NT2/D1 (cell line): Measurements from ENCODE around the gene PPTC7.
"Not testable (repeated sequence)": the region's sequence is repeated elsewhere in the genome, so short reads cannot be mapped to it uniquely, and the experiment has no call there.

ENCODE experiments used
- DNase-seq: peaks from one replicate; pipeline ENCODE4 v3.0.0-alpha.2; 2011; ENCODE audit warnings: low read depth, low spot score
- H3K27me3 ChIP-seq: 2 replicates; pipeline ENCODE4 v1.6.0; 2011; ENCODE audit warnings: mild to moderate bottlenecking; ENCODE audit not compliant: insufficient read length, insufficient read depth
- H3K36me3 ChIP-seq: 2 replicates; pipeline ENCODE4 v1.6.1; 2011; ENCODE audit warnings: mild to moderate bottlenecking, low read length, mixed read lengths; ENCODE audit not compliant: insufficient read depth, insufficient read length
- H3K4me1 ChIP-seq: 2 replicates; pipeline ENCODE4 v1.5.1; 2011; ENCODE audit not compliant: insufficient read depth, insufficient read length
- H3K4me3 ChIP-seq: 2 replicates; pipeline ENCODE4 v1.5.1; 2011; ENCODE audit warnings: low read depth; ENCODE audit not compliant: insufficient read length
- H3K9ac ChIP-seq: 2 replicates; pipeline ENCODE4 v1.6.0; 2011; ENCODE audit warnings: low read depth; ENCODE audit not compliant: insufficient read length
- H3K9me3 ChIP-seq: 2 replicates; pipeline ENCODE4 v1.5.1; 2011; ENCODE audit warnings: mild to moderate bottlenecking, low read length; ENCODE audit not compliant: insufficient read depth
- SUZ12 ChIP-seq: IDR thresholded peaks from 2 replicates; pipeline ENCODE4 v1.6.1; 2011; ENCODE audit not compliant: insufficient read length, insufficient read depth; ENCODE audit errors: extremely low read depth
- YY1 ChIP-seq: IDR thresholded peaks from 2 replicates; pipeline ENCODE4 v1.6.1; 2011; ENCODE audit not compliant: insufficient read length, insufficient read depth
- ZNF274 ChIP-seq: IDR thresholded peaks from 2 replicates; pipeline ENCODE4 v1.6.1; 2011; ENCODE audit warnings: mild to moderate bottlenecking, low read depth, low read length

Gene PPTC7

DNA sequence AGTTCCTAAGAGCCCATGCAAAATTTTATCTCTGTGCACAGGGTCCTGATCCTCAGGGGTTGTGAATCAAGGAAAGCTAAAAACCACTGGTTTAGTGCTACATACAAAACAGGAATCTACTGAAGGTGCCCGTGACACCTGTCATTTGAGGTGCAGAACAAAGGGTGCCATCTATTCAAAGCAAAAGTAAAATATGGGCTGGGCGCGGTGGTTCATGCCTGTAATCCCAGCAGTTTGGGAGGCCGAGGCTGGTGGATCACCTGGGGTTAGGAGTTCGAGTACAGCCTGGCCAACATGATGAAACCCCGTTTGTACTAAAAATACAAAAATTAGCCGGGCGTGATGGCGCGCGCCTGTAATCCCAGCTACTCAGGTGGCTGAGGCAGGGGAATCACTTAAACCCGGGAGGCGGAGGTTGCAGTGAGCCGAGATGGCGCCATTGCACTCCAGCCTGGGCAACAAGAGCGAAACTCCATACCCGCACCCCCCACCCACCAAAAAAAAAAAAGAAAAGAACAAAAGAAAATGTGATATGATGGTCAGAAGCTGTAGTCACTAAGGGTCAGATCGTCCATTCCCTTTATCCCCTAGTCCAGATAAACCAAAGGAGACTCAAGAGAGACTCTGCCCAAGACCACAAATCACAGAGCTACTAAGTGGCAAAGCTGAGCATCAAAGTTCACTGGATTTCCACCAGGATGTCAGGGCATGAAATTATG is 3.4 kb downstream of the PPTC7 start:
- Histone ChIP-seq H3K4me1 (peaks cover 2% of the 10 kb centered on the region), H3K9me3 (no peaks in the 10 kb centered on the region), H3K9ac (no peak overlapping the region), H3K36me3 (no peaks in the 10 kb centered on the region), H3K27me3 (peaks cover 11% of the 10 kb centered on the region), H3K4me3 (no peak overlapping the region)
- TF ChIP-seq ZNF274 (no peak), SUZ12 (no peak), YY1 (no peak)
- DNase-seq = no peak

DNA sequence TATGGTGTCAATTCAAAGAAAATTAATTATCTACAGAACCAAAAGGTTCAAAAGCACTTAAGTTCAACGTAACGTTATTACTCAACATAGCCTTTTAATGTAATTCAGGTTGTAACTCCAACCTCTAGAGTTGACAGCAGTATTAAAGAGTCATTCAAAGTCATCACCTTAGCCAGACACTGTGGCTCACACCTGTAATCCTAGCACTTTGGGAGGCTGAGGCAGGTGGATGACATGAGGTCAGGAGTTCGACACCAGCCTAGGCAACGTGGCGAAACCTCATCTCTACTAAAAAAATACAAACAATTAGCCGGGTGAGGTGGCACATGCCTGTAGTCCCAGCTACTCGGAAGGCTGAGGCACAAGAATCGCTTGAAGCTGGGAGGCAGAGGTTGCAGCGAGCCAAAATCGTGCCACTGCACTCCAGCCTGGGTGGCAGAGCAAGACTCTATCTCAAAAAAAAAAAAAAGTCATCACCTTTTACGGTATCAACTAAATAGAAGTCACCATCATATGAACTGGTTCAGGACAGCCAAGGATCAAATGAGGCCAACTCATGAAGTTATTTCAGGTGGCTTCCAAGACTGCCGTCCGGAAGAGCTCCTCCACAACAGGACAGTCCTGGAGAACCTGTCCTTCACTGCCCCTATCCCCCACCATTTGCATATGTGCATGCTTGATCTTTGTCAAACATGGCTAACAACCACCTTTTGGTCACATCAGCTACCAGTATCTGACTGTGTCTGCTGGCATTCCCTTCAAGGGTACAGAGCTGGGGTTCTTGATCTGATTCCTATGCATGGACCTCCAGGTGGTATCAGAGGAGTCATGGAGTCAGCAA is 4.2 kb downstream of the PPTC7 start:
- Histone ChIP-seq H3K4me1 (peaks cover 2% of the 10 kb centered on the region), H3K27me3 (peaks cover 11% of the 10 kb centered on the region), H3K4me3 (no peak overlapping the region), H3K36me3 (no peaks in the 10 kb centered on the region), H3K9me3 (no peaks in the 10 kb centered on the region), H3K9ac (no peak overlapping the region)
- no peak for DNase-seq
- no peak for TF ChIP-seq SUZ12
- no peak for TF ChIP-seq YY1
- no peak for TF ChIP-seq ZNF274

DNA sequence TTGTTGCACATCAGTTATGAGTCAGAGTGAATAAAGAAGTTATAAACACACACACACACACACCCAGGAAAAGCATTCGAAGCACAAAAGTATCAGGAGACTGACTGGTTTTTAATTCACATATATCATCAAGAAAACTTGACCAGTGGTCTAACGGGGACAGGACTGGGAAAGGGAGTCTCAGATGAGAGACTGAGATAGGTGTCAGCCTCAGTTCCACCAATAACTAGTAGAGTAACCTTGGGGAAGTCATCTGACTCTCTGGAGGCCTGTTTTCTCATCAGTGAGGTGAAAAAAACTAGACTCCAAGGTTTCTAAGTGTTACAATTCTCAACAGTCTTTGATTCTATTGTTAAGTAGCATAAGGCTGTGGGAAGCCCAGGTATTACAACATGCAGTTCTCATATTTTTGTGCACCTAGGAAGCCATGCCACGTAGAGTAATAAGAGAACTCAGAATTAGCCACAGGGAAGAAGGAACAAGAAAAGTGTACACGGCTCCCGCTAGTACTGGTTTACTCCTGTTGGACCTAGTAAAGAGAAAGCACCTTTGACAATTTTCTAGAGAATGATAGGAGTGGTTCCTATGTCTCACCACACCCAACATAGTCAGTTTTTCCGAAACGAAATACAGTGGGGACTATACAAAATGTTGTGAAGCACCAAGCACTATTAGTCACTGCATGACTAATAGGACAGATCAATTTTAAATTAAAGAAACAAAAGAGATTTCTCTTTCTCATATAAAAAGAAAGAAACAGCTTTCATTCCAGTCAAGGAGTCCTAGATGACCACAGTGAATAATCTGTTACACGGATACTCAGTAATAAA is 5.0 kb downstream of the PPTC7 start:
- H3K9me3 ChIP-seq = peaks cover 3% of the 10 kb centered on the region
- peaks cover 2% of the 10 kb centered on the region for H3K4me1 ChIP-seq
- H3K4me3 ChIP-seq = no peak overlapping the region
- no peak overlapping the region for H3K9ac ChIP-seq
- peaks cover 11% of the 10 kb centered on the region for H3K27me3 ChIP-seq
- TF ChIP-seq SUZ12 (no peak), YY1 (no peak), ZNF274 (no peak)
- H3K36me3 ChIP-seq = no peaks in the 10 kb centered on the region
- DNase-seq = no peak

DNA sequence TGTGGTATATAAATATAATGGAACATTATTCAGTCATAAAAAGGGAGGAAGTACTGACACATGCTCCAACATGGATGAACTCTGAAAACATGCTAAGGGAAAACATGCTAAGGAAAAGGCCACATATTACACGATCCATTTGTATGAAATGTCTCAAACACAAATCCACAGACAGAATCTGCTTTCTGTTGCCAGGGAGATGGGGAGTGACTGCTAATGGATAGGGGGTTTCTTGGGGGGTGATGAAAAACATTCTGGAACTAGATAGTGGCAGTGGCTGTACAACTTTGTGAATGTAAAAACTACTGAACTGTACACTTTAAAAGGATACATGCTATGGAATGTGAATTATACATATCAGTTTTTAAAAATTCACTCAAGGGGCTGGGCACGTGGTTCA is 6.6 kb downstream of the PPTC7 start:
- H3K9ac ChIP-seq = no peak overlapping the region
- no peaks in the 10 kb centered on the region for H3K27me3 ChIP-seq
- TF ChIP-seq SUZ12 (no peak), YY1 (no peak), ZNF274 (no peak)
- no peaks in the 10 kb centered on the region for H3K36me3 ChIP-seq
- peaks cover 2% of the 10 kb centered on the region for H3K4me1 ChIP-seq
- H3K4me3 ChIP-seq = no peak overlapping the region
- no peak for DNase-seq
- peaks cover 17% of the 10 kb centered on the region for H3K9me3 ChIP-seq

DNA sequence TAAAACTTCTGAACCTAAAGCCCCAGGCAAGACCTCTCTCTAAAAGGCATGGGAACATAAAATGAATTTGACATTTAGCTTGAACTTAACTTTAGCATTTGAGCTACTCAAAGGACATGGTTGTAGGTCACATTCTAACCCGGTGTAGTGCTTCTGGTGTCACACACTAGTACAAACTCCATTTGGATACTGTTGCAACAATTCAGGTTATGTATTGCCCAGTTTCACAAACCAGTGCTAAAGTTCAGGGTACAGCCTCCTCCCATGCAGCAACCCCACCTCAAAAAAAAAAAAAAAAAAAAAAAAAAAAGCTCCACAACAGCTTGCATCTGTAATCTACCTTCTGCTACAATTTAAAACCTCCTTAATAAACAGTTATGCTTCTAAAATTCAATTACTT is 7.8 kb downstream of the PPTC7 start:
- peaks cover 2% of the 10 kb centered on the region for H3K4me1 ChIP-seq
- H3K36me3 ChIP-seq = no peaks in the 10 kb centered on the region
- H3K9me3 ChIP-seq = peaks cover 21% of the 10 kb centered on the region
- TF ChIP-seq YY1 (no peak), SUZ12 (no peak), ZNF274 (no peak)
- no peak overlapping the region for H3K4me3 ChIP-seq
- DNase-seq = no peak
- H3K9ac ChIP-seq = no peak overlapping the region
- no peaks in the 10 kb centered on the region for H3K27me3 ChIP-seq

DNA sequence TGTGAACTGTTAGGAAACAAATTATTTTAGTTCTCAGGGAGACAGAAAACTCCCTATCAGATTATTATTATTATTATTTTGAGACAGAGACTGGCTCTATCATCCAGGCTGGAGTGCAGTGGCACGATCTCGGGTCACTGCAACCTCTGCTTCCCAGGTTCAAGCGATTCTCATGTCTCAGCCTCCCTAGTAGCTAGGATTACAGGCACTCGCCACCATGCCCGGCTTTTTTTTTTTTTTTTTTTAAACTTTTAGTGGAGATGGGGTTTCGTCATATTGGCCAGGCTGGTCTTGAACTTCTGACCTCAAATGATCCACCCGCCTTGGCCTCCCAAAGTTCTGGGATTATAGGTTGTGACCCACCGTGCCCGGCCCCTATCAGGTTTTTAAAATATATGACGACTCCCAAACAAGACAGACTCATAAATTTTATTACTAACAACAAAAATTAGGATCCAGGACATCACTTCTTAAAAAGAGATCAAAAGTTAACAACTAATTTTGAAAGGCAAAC is 8.3 kb downstream of the PPTC7 start:
- H3K9me3 ChIP-seq = peaks cover 23% of the 10 kb centered on the region
- H3K9ac ChIP-seq, H3K4me1 ChIP-seq, H3K4me3 ChIP-seq, H3K36me3 ChIP-seq, DNase-seq, H3K27me3 ChIP-seq: not testable (repeated sequence)

DNA sequence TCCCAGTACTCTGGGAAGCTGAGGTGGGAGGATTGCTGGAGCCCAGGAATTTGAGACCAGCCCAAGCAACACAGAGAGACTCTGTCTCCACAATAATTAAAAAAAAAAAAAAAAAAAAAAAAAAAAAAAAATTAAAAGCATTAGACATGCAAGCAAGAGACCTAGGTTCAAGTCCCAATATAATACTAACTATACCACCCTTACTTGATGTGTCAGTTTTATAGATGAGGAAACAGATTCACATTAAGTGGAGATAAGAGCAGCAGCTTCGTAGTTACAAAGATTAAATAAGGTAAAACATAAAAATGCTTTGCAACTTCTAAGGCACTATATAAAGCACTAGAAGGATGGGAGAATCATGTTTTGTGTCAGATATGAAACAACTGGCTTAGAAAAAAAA is 9.1 kb downstream of the PPTC7 start:
- no peak overlapping the region for H3K4me3 ChIP-seq
- no peaks in the 10 kb centered on the region for H3K36me3 ChIP-seq
- H3K27me3 ChIP-seq = no peaks in the 10 kb centered on the region
- H3K4me1 ChIP-seq = peaks cover under 1% of the 10 kb centered on the region
- DNase-seq = no peak
- TF ChIP-seq YY1 = no peak
- TF ChIP-seq ZNF274 = no peak
- TF ChIP-seq SUZ12 = no peak
- no peak overlapping the region for H3K9ac ChIP-seq
- H3K9me3 ChIP-seq = peaks cover 30% of the 10 kb centered on the region

DNA sequence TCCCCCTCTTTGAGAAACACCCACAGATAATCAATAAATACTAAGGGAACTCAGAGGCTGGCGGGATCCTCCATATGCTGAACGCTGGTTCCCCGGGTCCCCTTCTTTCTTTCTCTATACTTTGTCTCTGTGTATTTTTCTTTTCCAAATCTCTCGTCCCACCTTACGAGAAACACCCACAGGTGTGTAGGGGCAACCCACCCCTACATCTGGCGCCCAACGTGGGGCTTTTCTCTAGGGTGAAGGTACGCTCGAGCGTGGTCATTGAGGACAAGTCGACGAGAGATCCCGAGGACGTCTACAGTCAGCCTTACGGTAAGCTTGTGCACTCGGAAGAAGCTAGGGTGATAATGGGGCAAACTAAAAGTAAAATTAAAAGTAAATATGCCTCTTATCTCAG is 12.3 kb downstream of the PPTC7 start:
- not testable (repeated sequence) for H3K36me3 ChIP-seq, H3K27me3 ChIP-seq, H3K4me1 ChIP-seq, H3K4me3 ChIP-seq, H3K9ac ChIP-seq, DNase-seq
- H3K9me3 ChIP-seq = peaks cover 43% of the 10 kb centered on the region

DNA sequence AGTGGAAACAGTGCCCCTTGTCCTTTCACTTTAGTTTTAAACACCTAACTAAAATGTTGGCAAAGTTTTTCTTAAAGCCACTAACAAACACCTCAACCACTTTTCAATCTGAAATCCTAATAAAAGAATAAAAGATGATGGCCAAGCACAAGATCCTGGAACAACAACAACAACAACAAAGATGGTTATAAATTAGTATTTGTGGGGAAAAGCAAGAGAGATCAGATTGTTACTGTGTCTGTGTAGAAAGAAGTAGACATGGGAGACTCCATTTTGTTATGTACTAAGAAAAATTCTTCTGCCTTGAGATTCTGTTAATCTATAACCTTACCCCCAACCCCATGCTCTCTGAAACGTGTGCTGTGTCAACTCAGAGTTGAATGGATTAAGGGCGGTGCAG is 13.3 kb downstream of the PPTC7 start:
- H3K27me3 ChIP-seq, H3K4me1 ChIP-seq, H3K4me3 ChIP-seq, H3K36me3 ChIP-seq, DNase-seq, H3K9ac ChIP-seq: not testable (repeated sequence)
- peaks cover 43% of the 10 kb centered on the region for H3K9me3 ChIP-seq
